Activated CD8-positive, alpha-beta T cell treated with anti-CD3 and anti-CD28 coated beads for 36 hours (primary cell): ENCODE measurements around the gene BCAS2. TPM values are rescaled to one million over a fixed set of nuclear protein-coding genes. Genes with fewer than 3 reads are reported as not detected.

Experiments used
- ATAC-seq: fragments of 200-7000 bp; cut with Tn5 transposase; one replicate; pipeline ENCODE4 v1.10.0; 2021; ENCODE audit warnings: mild to moderate bottlenecking, moderate library complexity
- CTCF ChIA-PET: fragments of 350-600 bp; sonication (Branson Sonifier 250); formaldehyde crosslinking; loops from one replicate; lab custom pipeline; 2021; ENCODE audit warnings: antibody characterized with exemption; lab: Charles Lee
- POLR2A ChIA-PET: fragments of 350-600 bp; sonication (Branson Sonifier 250); formaldehyde crosslinking; loops from one replicate; lab custom pipeline; 2021; ENCODE audit warnings: antibody characterized with exemption; lab: Charles Lee
- DNase-seq: peaks from one replicate; pipeline ENCODE4 v3.0.0-alpha.2; 2020
- H3K27ac Mint-ChIP-seq: one replicate; pipeline ENCODE4 v1.8.0; 2021; ENCODE audit warnings: mild to moderate bottlenecking, mixed read lengths
- H3K27me3 Mint-ChIP-seq: one replicate; pipeline ENCODE4 v1.8.0; 2021; ENCODE audit warnings: mixed read lengths
- H3K36me3 Mint-ChIP-seq: one replicate; pipeline ENCODE4 v1.8.0; 2021; ENCODE audit warnings: low read depth, mixed read lengths
- H3K4me1 Mint-ChIP-seq: one replicate; pipeline ENCODE4 v1.8.0; 2021; ENCODE audit warnings: low read depth, mixed read lengths
- H3K4me3 Mint-ChIP-seq: one replicate; pipeline ENCODE4 v1.8.0; 2021; ENCODE audit warnings: mild to moderate bottlenecking, moderate library complexity, mixed read lengths
- H3K9me3 Mint-ChIP-seq: one replicate; pipeline ENCODE4 v1.8.0; 2021; ENCODE audit warnings: mixed read lengths
- CTCF ChIP-seq: fragments of 200-600 bp; IDR thresholded peaks from one replicate; pipeline ENCODE4 v1.8.0; 2022; ENCODE audit warnings: antibody characterized with exemption, mild to moderate bottlenecking
- intact Hi-C: fragments of 100-400 bp; cut with micrococcal nuclease; formaldehyde crosslinking; loops from one replicate; pipeline ENCODE4 v1.10.0; 2022
- total RNA-seq, 2 experiments: library from RNA; stranded (reverse); gene quantifications; one replicate each; pipeline ENCODE4 v1.2.3, GENCODE V29; 2021

BCAS2 gene
- total RNA-seq, 2 experiments from 2014 or later = 42.4 to 46.4 TPM

DNA sequence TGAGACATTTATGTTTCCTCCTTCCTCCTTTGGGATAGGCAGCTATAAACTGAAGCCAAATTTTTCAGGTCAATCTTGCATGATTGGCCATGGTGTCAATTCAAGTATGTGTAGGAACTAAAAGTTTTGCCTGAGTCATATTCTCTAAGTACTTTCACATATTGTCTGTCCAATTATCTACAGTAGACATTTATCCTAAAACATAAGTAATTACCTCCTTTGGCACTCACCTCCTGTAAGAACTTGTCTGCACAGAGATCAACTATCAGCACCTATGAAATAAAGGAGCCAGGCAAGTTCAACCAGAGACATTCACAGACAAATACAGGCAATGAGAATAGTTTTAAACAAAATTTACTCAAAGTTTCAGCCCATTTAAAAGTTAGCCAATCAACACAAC, 14.2 kb upstream of the BCAS2 start:
- DNase-seq = no peak
- no peaks in the 10 kb centered on the region for H3K9me3 Mint-ChIP-seq
- ChIA-PET CTCF (no interaction called here), POLR2A (no interaction called here)
- no peak for ATAC-seq
- intact Hi-C loops = no loop called here
- TF ChIP-seq CTCF = no peak
- H3K27ac Mint-ChIP-seq = no peak overlapping the region
- no peak overlapping the region for H3K4me3 Mint-ChIP-seq
- no peaks in the 10 kb centered on the region for H3K27me3 Mint-ChIP-seq
- peaks cover 2% of the 10 kb centered on the region for H3K36me3 Mint-ChIP-seq
- no peaks in the 10 kb centered on the region for H3K4me1 Mint-ChIP-seq

GRCh38 chr1:114594046-114594445, 12.6 kb upstream of the BCAS2 start:
- Mint-ChIP-seq H3K9me3 (no peaks in the 10 kb centered on the region), H3K27ac (no peak overlapping the region), H3K4me1 (no peaks in the 10 kb centered on the region), H3K4me3 (no peak overlapping the region), H3K27me3 (no peaks in the 10 kb centered on the region), H3K36me3 (peaks cover 2% of the 10 kb centered on the region)
- ATAC-seq = no peak
- DNase-seq = no peak
- no peak for TF ChIP-seq CTCF
- ChIA-PET POLR2A (no interaction called here), CTCF (no interaction called here)
- intact Hi-C loops = no loop called here

DNA sequence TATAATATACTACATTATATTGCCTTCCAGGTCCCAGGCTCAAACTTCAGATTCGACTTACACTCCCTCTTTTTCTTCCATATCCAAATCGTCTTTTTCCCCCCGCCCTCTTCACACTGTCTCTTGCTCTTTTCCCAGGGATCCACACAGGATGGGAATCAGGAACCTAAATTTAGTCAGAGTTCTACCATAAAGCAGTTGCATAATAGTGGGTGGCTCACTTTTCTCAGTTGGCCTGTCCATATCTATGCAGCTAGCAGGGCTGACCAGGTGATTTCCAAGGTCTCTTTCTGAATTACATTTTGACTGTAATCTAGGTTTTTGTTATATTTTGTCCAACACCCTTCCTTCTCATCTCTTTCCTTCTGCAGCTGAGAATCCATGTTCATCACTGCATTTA, 7.7 kb upstream of the BCAS2 start:
- no peak for ATAC-seq
- no peaks in the 10 kb centered on the region for H3K36me3 Mint-ChIP-seq
- POLR2A ChIA-PET = no interaction called here
- H3K4me3 Mint-ChIP-seq = no peak overlapping the region
- no peak overlapping the region for H3K27ac Mint-ChIP-seq
- H3K9me3 Mint-ChIP-seq = no peaks in the 10 kb centered on the region
- no peak for TF ChIP-seq CTCF
- no peaks in the 10 kb centered on the region for H3K27me3 Mint-ChIP-seq
- intact Hi-C loops = no loop called here
- no peaks in the 10 kb centered on the region for H3K4me1 Mint-ChIP-seq
- CTCF ChIA-PET = no interaction called here
- no peak for DNase-seq

- Mint-ChIP-seq H3K4me3 (no peak overlapping the region), H3K36me3 (no peaks in the 10 kb centered on the region), H3K4me1 (no peaks in the 10 kb centered on the region), H3K9me3 (no peaks in the 10 kb centered on the region), H3K27ac (no peak overlapping the region), H3K27me3 (no peaks in the 10 kb centered on the region)
- CTCF ChIA-PET = no interaction called here
- ATAC-seq = no peak
- no peak for TF ChIP-seq CTCF
- DNase-seq = no peak
- POLR2A ChIA-PET = no interaction called here
- intact Hi-C loops = no loop called here
These were observed 6.8 kb upstream of the BCAS2 start for GRCh38 chr1:114588196-114588689.

- intact Hi-C loops = no loop called here
- ATAC-seq (no peak), DNase-seq (no peak)
- no peaks in the 10 kb centered on the region for H3K36me3 Mint-ChIP-seq
- ChIA-PET CTCF (interaction anchor here (1.1 kb wide), 1 partner anchor 240 kb away, joined by 5 read pairs; no protein-coding TSS in a partner anchor), POLR2A (no interaction called here)
- H3K27me3 Mint-ChIP-seq = no peaks in the 10 kb centered on the region
- no peak for TF ChIP-seq CTCF
- no peaks in the 10 kb centered on the region for H3K9me3 Mint-ChIP-seq
- H3K4me1 Mint-ChIP-seq = peaks cover 5% of the 10 kb centered on the region
- H3K27ac Mint-ChIP-seq = no peak overlapping the region
- H3K4me3 Mint-ChIP-seq = no peak overlapping the region
These were observed 6.0 kb upstream of the BCAS2 start for GRCh38 chr1:114587203-114587991.
